Hepatocyte (in vitro differentiated cells): ENCODE results near the gene MEGF10.

ENCODE experiments used
- EZH2 ChIP-seq: fragments of 200-600 bp; sonication (generic); IDR thresholded peaks from 2 replicates; pipeline ENCODE4 v1.6.1; 2016; ENCODE audit warnings: antibody characterized with exemption, mild to moderate bottlenecking, borderline replicate concordance
- TF ChIP-seq, protein P1 (sequence below): fragments of 200-600 bp; sonication (generic); IDR thresholded peaks from 2 replicates; pipeline ENCODE4 v1.5.1; 2016; ENCODE audit warnings: antibody characterized with exemption, mild to moderate bottlenecking; ENCODE audit not compliant: poor library complexity

GRCh38 chr5:127353796-127354195, 63.2 kb downstream of the MEGF10 start:
- no peak for TF ChIP-seq EZH2
- TF ChIP-seq, protein P1, sequence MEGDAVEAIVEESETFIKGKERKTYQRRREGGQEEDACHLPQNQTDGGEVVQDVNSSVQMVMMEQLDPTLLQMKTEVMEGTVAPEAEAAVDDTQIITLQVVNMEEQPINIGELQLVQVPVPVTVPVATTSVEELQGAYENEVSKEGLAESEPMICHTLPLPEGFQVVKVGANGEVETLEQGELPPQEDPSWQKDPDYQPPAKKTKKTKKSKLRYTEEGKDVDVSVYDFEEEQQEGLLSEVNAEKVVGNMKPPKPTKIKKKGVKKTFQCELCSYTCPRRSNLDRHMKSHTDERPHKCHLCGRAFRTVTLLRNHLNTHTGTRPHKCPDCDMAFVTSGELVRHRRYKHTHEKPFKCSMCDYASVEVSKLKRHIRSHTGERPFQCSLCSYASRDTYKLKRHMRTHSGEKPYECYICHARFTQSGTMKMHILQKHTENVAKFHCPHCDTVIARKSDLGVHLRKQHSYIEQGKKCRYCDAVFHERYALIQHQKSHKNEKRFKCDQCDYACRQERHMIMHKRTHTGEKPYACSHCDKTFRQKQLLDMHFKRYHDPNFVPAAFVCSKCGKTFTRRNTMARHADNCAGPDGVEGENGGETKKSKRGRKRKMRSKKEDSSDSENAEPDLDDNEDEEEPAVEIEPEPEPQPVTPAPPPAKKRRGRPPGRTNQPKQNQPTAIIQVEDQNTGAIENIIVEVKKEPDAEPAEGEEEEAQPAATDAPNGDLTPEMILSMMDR: no peak
